HG02938 (cell line): ENCODE measurements around the gene RGS16.

Experiments used
- ATAC-seq: cut with Tn5 transposase; IDR thresholded peaks from one replicate; pipeline ENCODE4 v1.9.1; 2021; ENCODE audit warnings: mild to moderate bottlenecking, moderate library complexity; ENCODE audit not compliant: unreplicated experiment

RGS16 gene

GRCh38 chr1:182587093-182587492 is 17.1 kb downstream of the RGS16 start:
- ATAC-seq = no peak

GRCh38 chr1:182586380-182586779 is 17.8 kb downstream of the RGS16 start:
- no peak for ATAC-seq

- ATAC-seq = no peak
Observed at GRCh38 chr1:182584746-182585145, 19.4 kb downstream of the RGS16 start.

- ATAC-seq = no peak
Observed at GRCh38 chr1:182580736-182581135, 23.5 kb downstream of the RGS16 start.

- no peak for ATAC-seq
Observed at GRCh38 chr1:182575540-182576149, 28.5 kb downstream of the RGS16 start.

- ATAC-seq = no peak
Observed at GRCh38 chr1:182574156-182574555, 30.0 kb downstream of the RGS16 start.

GRCh38 chr1:182570611-182570970 is 33.6 kb downstream of the RGS16 start:
- ATAC-seq = no peak

GRCh38 chr1:182569939-182570610 is 34.1 kb downstream of the RGS16 start:
- no peak for ATAC-seq

GRCh38 chr1:182568647-182569284 is 35.4 kb downstream of the RGS16 start:
- no peak for ATAC-seq

GRCh38 chr1:182567629-182568028 is 36.6 kb downstream of the RGS16 start:
- ATAC-seq = no peak

- no peak for ATAC-seq
Observed at GRCh38 chr1:182565537-182565936, 38.7 kb downstream of the RGS16 start.

- ATAC-seq = no peak
Observed at GRCh38 chr1:182564406-182565004, 39.7 kb downstream of the RGS16 start.

- no peak for ATAC-seq
Observed at GRCh38 chr1:182563095-182563494, 41.1 kb downstream of the RGS16 start.

- ATAC-seq = no peak
Observed at GRCh38 chr1:182561456-182561855, 42.7 kb downstream of the RGS16 start.

- no peak for ATAC-seq
Observed at GRCh38 chr1:182560392-182560984, 43.7 kb downstream of the RGS16 start.

GRCh38 chr1:182556279-182556678 is 47.9 kb downstream of the RGS16 start:
- ATAC-seq = no peak

GRCh38 chr1:182555493-182555892 is 48.7 kb downstream of the RGS16 start:
- ATAC-seq = no peak

- no peak for ATAC-seq
Observed at GRCh38 chr1:182552527-182552926, 51.7 kb downstream of the RGS16 start.

- no peak for ATAC-seq
Observed at GRCh38 chr1:182549811-182550210, 54.4 kb downstream of the RGS16 start.

- no peak for ATAC-seq
Observed at GRCh38 chr1:182549346-182549745, 54.8 kb downstream of the RGS16 start.
